NT2/D1 (cell line): Measurements from ENCODE around the gene OR10P1.

Source experiments
- SUZ12 ChIP-seq: IDR thresholded peaks from 2 replicates; pipeline ENCODE4 v1.6.1; 2011; ENCODE audit not compliant: insufficient read length, insufficient read depth; ENCODE audit errors: extremely low read depth
- YY1 ChIP-seq: IDR thresholded peaks from 2 replicates; pipeline ENCODE4 v1.6.1; 2011; ENCODE audit not compliant: insufficient read length, insufficient read depth

DNA sequence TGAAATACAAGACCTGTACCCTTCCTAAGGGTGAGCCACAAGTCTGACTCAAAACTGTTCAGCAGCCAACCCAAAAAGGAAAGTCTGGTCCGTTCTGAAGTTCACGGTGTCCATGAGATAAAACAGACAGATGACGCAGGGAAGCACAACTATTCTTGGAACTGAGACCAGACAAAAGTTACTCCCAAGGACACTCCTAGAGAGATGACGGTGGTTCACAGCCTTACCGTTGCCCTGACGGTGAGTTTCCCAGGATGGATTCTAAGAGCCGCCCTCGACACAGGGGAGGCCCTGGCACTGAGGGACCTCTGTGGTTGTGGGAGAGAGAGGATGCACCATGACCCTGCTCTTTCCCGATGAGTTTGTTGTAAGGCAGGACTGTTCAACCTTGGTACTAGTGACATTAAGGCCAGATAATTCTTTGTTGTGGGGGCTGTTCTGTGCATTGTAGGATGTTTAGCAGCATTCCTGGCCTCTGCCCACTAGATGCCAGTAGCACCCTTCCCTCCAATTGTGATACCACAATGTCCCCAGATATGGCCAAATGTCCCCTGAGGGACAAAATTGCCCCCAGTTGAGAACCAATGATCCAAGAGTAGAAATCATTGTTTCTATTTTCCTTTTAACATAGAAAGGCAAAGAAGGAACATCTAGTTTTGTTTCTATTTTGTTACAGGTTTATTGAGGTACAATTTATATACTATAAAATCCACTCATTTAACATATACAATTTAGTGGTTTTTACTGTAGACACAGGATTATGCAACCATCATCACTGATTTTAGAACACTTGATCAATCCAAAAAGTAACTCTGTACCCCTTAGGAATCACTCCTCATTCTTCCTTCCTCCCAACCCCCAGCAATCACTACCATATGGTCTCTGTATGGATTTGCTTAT is 23.0 kb downstream of the OR10P1 start:
- no peak for TF ChIP-seq YY1
- no peak for TF ChIP-seq SUZ12
